ENCODE measurements around the gene SLIT3. TPM values are rescaled to one million over a fixed set of nuclear protein-coding genes. Genes with fewer than 3 reads are reported as not detected.

SLIT3 gene
- total and polyA plus RNA-seq, 9 of the 15 experiments (the other 6 are each of a cell fraction or from before 2014, with no cell fraction given), result 0.01 to 0.04 TPM; not detected in 7

DNA sequence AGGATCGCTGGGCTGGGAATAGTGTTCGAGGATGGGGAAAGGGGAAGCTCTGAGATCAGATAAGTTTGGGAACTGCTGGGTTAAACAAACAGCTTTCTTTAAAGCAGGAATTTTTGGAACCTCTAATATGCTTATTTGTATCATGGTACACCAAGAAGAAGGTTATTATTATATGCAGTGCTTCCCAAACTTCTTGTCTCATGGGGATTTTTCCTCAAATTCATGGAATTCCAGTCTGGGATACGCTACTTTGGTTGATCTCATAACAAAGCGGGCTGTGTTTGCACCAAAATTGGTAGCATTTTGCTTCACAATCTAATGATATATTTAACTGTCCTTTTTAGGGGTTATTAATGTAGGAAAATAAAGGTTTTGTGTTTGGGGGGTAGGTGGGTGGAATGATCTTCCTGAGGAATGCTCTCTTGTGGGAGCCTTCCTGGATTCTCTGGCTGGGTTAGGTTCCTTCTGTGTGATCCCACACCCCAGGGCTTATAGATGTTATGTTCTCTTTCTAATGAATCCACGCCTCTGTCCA lies 605.6 kb downstream of the SLIT3 start (continued):
- no peak for TF ChIP-seq NR2C1 (IDR thresholded peaks at IDR 0.05)
- no peak for TF ChIP-seq NR2C1 (tag; IDR thresholded peaks at IDR 0.05)
- no peak for TF ChIP-seq RBM34 (IDR thresholded peaks at IDR 0.05; ENCODE audit: borderline replicate concordance, insufficient read depth, low read length)

- WGBS (ENCODE audit: insufficient coverage, low coverage, missing lambda C conversion rate), result 44% methylated on average over 1 of the region's 1 CpG
Measured at GRCh38 chr5:168694289-168694688, 606.6 kb downstream of the SLIT3 start.

More at GRCh38 chr5:168694289-168694688, 606.6 kb downstream of the SLIT3 start:
- intact Hi-C loops (cut with micrococcal nuclease) (no loop called here), in situ Hi-C loops (cut with MboI) (loop anchor here (10.0 kb wide), 1 partner anchor 601 kb away; no protein-coding TSS in a partner anchor)
- no peak for ATAC-seq
- no peaks in the 10 kb centered on the region for H3K79me2 ChIP-seq (ENCODE audit: control insufficient read depth, insufficient read depth, low read length)
- H3K4me1 ChIP-seq (replicated peaks in 1 of 2; ENCODE audit: control insufficient read depth in 2 of 2, insufficient read depth in 2 of 2, low read length in 2 of 2), result peaks cover 6 to 11% of the 10 kb centered on the region in 2 experiments; a peak in 4 of 5 replicates
- H3K27ac ChIP-seq (ENCODE audit: extremely low read depth, low read depth, low read length), result no peak overlapping the region
- H3K4me3 ChIP-seq, result no peak overlapping the region
- POLR2A ChIA-PET, result interaction anchor here (0.6 to 0.8 kb wide), 2 partner anchors 171 to 491 kb away, joined by 3 read pairs; no protein-coding TSS in a partner anchor
- H3K36me3 ChIP-seq (ENCODE audit: control insufficient read depth, insufficient read depth, low read length), result no peaks in the 10 kb centered on the region
- H3K9me1 ChIP-seq (ENCODE audit: control insufficient read depth, insufficient read depth, low read length), result no peaks in the 10 kb centered on the region
- H2AFZ ChIP-seq (ENCODE audit: low read depth, low read length), result no peak overlapping the region
- CTCF ChIA-PET (ENCODE audit: low intra/inter-chr PET ratio), result no interaction called here
- no peak for DNase-seq (ENCODE audit: extremely low read depth in 1 of 4, low spot score in 3 of 4)
- no peak overlapping the region for H3K4me2 ChIP-seq (ENCODE audit: insufficient read depth, low read length)
- H3K9me3 ChIP-seq (replicated peaks; ENCODE audit: control insufficient read depth, insufficient read depth, low read depth, low read length), result no peaks in the 10 kb centered on the region
- TF ChIP-seq MYBL2 (IDR thresholded peaks at IDR 0.05; ENCODE audit: low read depth), result no peak
- no peak for TF ChIP-seq MYBL2 (CRISPR knock-in tag; IDR thresholded peaks at IDR 0.05; ENCODE audit: borderline replicate concordance)
- TF ChIP-seq ZKSCAN8 (CRISPR knock-in tag; IDR thresholded peaks at IDR 0.05), result peak; percentile 60; the same call in 1 of the 2 replicates
- H3K9ac ChIP-seq (ENCODE audit: insufficient read depth in 1 of 2, low read depth in 2 of 2, low read length in 2 of 2), result no peak overlapping the region
- no peak for FAIRE-seq
- peaks cover 3 to 9% of the 10 kb centered on the region in 2 experiments; a peak in 3 of 5 replicates for H3K27me3 ChIP-seq (ENCODE audit: control insufficient read depth in 2 of 2, insufficient read depth in 2 of 2, low read length in 2 of 2)
- H4K20me1 ChIP-seq (replicated peaks; ENCODE audit: control insufficient read depth, insufficient read depth, low read length), result no peaks in the 10 kb centered on the region
- no TSS peak for BruUV-seq (replicated peaks)
